ENCODE results near the gene VPS13A.
"Not testable (repeated sequence)": the region's sequence is repeated elsewhere in the genome, so short reads cannot be mapped to it uniquely, and the experiment has no call there.

Gene VPS13A

DNA sequence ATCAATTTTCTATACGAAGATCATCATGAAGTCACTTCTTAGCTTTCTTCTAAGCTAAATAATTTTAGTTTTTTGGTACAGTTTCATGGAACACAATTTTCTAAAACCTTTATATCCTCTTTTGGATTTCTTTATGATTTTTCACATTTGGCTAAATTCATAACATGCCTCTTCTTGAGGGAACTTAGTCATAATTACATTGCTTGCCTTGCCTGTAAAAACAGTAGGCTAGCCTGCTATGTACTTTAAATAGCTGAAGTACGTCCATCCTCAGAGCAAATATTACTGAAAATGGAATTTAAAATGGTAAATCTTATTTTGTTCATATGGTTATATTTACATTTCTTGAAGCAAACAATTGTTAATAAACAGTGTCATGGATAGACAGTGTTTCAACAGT, 225.0 kb downstream of the VPS13A start:
- Mint-ChIP-seq H3K27ac (no peak overlapping the region), H3K4me3 (no peak overlapping the region), H3K36me3 (ENCODE audit: low read depth) (peaks cover 37% of the 10 kb centered on the region), H3K9me3 (no peaks in the 10 kb centered on the region), H3K27me3 (no peaks in the 10 kb centered on the region), H3K4me1 (ENCODE audit: low read depth) (no peaks in the 10 kb centered on the region)
- DNase-seq: no peak

DNA sequence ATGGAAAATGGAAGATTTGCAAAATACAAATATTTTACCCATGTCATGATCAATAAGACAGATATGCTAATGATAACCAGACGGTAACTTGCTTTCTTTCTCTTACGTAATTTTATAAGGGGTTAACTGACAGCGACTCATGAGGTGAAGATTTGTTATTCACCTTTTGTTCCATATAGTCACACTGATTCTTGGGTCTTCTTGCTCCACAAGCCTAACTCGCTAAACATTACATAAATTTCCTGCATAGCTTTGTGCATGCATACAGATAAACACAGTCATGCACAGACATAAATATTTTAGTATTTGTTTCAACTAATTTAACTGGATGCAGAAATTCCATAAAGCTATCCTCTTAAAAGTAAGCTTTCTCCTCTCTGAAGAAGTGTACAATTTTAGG, 225.9 kb downstream of the VPS13A start:
- Mint-ChIP-seq H3K36me3 (ENCODE audit: low read depth) (peaks cover 46% of the 10 kb centered on the region), H3K4me3 (no peak overlapping the region), H3K27me3 (no peaks in the 10 kb centered on the region), H3K27ac (no peak overlapping the region), H3K4me1 (ENCODE audit: low read depth) (no peaks in the 10 kb centered on the region), H3K9me3 (no peaks in the 10 kb centered on the region)
- DNase-seq: no peak

DNA sequence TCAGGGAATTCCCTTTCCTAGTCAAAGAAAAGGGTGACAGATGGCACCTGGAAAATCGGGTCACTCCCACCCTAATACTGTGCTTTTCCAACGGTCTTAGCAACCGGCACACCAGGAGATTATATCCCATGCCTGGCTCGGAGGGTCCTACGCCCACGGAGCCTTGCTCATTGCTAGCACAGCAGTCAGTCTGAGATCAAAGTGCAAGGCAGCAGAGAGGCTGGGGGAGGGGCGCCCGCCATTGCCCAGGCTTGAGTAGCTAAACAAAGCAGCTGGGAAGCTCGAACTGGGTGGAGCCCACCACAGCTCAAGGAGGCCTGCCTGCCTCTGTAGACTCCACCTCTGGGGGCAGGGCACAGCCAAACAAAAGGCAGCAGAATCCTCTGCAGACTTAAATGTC, 231.2 kb downstream of the VPS13A start:
- not testable (repeated sequence) for H3K4me1 Mint-ChIP-seq (ENCODE audit: low read depth); H3K4me3 Mint-ChIP-seq; H3K9me3 Mint-ChIP-seq; H3K27ac Mint-ChIP-seq; DNase-seq; H3K27me3 Mint-ChIP-seq
- peaks cover 61% of the 10 kb centered on the region for H3K36me3 Mint-ChIP-seq (ENCODE audit: low read depth)

DNA sequence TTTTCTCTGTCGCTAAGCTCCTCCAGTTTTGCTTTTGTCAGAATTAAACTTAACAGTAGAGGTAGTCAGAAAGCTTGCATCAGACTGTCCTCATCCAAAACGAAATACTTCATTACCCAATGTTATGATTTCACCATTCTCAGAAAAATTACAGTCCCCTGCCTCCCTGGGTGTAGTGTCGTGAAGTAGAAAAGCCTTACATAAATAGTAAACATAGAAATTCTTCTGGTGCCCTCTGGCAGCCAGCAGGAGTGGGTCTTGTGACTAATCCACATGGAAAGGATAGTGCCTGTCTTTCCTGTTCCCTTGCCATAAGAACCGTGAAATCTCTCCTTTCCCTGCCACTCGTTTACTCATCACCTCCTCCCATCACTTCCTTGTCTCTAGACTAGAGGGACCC, 240.2 kb downstream of the VPS13A start:
- H3K27me3 Mint-ChIP-seq: no peaks in the 10 kb centered on the region
- no peaks in the 10 kb centered on the region for H3K9me3 Mint-ChIP-seq
- H3K4me1 Mint-ChIP-seq (ENCODE audit: low read depth): no peaks in the 10 kb centered on the region
- DNase-seq: no peak
- H3K27ac Mint-ChIP-seq: no peak overlapping the region
- no peak overlapping the region for H3K4me3 Mint-ChIP-seq
- H3K36me3 Mint-ChIP-seq (ENCODE audit: low read depth): peaks cover 9% of the 10 kb centered on the region

DNA sequence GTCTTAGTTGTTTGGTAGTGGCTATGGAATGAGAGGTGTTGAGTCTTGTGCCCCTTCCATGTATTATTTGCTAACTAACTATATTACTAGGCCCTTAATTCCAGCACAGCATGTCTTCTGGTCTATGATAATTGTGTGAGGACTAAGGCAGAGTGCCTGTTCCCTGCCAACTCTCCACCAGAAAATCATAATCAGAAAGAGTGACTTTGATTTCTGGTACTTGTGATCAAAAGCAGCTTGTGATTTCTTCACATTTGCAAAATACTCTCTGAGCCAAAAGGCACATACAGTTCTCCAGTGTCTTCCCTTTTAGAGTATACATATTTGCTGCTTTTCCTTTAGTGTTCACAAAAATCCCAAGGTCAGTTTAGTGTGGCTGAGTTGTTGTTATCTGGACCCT, 240.9 kb downstream of the VPS13A start:
- H3K36me3 Mint-ChIP-seq (ENCODE audit: low read depth): peaks cover 11% of the 10 kb centered on the region
- H3K4me3 Mint-ChIP-seq: no peak overlapping the region
- no peaks in the 10 kb centered on the region for H3K4me1 Mint-ChIP-seq (ENCODE audit: low read depth)
- H3K27me3 Mint-ChIP-seq: no peaks in the 10 kb centered on the region
- DNase-seq: no peak
- no peak overlapping the region for H3K27ac Mint-ChIP-seq
- H3K9me3 Mint-ChIP-seq: no peaks in the 10 kb centered on the region

DNA sequence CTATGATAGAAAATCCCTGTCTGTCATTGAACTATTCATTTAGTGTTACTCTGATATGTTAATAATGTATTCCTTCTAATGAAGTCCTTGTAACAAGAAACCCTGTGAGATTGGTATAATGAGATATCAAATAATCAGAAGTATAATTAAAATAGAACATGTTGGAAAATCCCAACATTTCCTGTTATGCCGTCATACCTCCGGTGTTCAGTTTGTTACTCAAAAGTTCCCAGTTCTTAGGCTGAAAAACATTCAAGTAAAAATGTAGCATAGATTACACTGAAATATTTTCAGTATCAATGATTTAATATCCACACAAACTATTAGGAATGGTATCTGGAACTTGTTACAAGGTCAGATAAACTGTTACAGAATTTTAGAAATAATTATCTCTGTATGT, 243.3 kb downstream of the VPS13A start:
- H3K4me3 Mint-ChIP-seq: no peak overlapping the region
- no peak overlapping the region for H3K27ac Mint-ChIP-seq
- H3K4me1 Mint-ChIP-seq (ENCODE audit: low read depth): no peaks in the 10 kb centered on the region
- peaks cover 10% of the 10 kb centered on the region for H3K36me3 Mint-ChIP-seq (ENCODE audit: low read depth)
- DNase-seq: no peak
- H3K27me3 Mint-ChIP-seq: no peaks in the 10 kb centered on the region
- no peaks in the 10 kb centered on the region for H3K9me3 Mint-ChIP-seq

DNA sequence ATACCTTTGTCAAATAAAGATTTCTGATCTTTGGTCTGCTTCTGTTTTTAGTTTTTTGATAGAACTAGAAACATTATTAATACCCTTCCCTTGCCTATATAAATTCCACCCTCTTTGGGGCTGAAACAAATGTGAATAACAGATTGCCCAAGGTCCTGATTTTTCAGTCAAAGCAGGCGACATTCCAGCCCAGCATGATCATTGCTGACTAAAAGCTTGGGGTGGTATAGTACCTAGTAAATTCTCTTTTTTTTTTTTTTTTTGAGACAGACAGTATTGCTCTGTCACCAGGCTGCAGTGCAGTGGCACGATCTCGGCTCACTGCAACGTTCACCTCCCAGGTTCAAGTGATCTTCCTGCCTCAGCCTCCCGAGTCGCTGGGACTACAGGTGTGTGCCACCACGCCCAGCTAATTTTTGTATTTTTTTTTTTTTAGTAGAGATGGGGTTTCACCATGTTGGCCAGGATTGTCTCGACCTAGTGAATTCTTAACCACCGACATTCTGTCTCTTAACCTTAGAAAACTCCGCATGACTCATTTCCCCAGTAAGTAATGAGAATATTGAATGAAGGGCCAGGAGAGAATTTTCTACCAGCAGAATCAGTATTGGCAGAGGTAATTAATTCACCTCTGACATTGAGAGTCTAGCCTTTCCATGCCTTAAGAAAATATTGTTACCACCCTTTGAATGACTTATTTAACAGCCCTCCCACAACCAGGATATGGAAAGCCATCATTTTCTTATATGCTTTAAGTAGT, 244.4 kb downstream of the VPS13A start:
- peaks cover 8% of the 10 kb centered on the region for H3K36me3 Mint-ChIP-seq (ENCODE audit: low read depth)
- no peaks in the 10 kb centered on the region for H3K27me3 Mint-ChIP-seq

DNA sequence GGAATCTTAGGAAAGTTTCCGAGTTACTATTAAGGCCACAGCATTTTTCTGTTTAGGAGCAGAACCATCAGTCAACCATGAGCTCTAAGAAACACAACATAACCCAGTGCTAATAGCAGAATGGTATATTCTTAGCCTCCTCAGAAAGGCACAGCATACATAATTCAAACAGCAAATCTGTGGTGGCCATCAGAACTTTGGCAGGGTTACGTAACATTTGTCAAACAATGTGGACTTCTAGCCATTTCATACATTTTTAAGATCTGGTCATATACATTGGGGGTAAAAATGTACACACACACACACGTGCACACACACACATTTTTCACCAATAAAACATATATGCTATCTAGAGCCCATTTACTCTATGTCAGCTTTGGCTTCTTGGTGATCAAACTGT, 245.6 kb downstream of the VPS13A start:
- Mint-ChIP-seq H3K9me3 (no peaks in the 10 kb centered on the region), H3K36me3 (ENCODE audit: low read depth) (peaks cover 6% of the 10 kb centered on the region), H3K4me1 (ENCODE audit: low read depth) (no peaks in the 10 kb centered on the region), H3K27ac (no peak overlapping the region), H3K4me3 (no peak overlapping the region), H3K27me3 (no peaks in the 10 kb centered on the region)
- no peak for DNase-seq

More for the DNA sequence above, 244.4 kb downstream of the VPS13A start:
- no peak for DNase-seq
- Mint-ChIP-seq H3K9me3 (no peaks in the 10 kb centered on the region), H3K27ac (no peak overlapping the region), H3K4me3 (no peak overlapping the region), H3K4me1 (ENCODE audit: low read depth) (no peaks in the 10 kb centered on the region)

DNA sequence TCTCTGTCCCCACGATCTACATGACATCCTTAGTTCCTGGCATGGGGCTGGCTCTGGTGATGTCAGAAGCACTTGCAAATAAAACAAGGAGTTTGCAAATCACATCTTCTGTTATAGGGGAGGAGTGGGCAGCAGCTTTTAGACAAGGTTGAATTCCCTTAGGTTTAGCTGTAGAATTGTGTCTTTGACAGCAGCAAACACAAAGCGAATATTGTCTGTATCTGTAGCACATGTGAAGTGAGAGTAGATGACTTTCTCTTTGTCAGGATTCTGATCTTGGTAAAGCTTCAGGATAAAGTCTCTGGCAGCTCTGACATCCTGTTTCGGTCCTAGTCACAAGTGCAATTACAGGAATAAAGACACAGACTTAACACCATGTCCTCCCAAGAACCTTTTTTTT, 246.5 kb downstream of the VPS13A start:
- H3K27ac Mint-ChIP-seq: no peak overlapping the region
- H3K4me3 Mint-ChIP-seq: no peak overlapping the region
- peaks cover 6% of the 10 kb centered on the region for H3K36me3 Mint-ChIP-seq (ENCODE audit: low read depth)
- H3K9me3 Mint-ChIP-seq: no peaks in the 10 kb centered on the region
- no peaks in the 10 kb centered on the region for H3K4me1 Mint-ChIP-seq (ENCODE audit: low read depth)
- H3K27me3 Mint-ChIP-seq: no peaks in the 10 kb centered on the region
- no peak for DNase-seq

DNA sequence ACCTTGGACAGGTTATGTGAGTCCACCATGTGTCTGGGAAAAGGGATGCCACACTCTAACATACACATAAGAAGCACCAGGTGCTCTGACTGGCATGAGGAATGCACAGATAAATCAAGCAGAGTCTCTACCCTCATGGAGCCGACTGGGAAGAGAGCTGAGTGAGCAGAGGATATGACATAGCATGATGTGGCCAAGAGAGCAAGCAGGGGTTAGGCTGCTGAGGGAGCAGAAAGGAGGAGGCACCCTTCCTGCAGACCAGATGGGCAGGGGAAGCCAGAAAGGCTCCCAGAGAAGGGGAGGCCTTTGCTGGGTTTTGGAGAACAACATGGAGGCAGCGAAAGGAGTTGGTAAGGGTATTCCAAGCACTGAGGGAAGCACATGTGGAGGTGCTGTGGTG, 247.7 kb downstream of the VPS13A start:
- Mint-ChIP-seq H3K36me3 (ENCODE audit: low read depth) (peaks cover 6% of the 10 kb centered on the region), H3K4me1 (ENCODE audit: low read depth) (no peaks in the 10 kb centered on the region), H3K27ac (no peak overlapping the region), H3K4me3 (no peak overlapping the region), H3K9me3 (no peaks in the 10 kb centered on the region), H3K27me3 (no peaks in the 10 kb centered on the region)
- DNase-seq: no peak

DNA sequence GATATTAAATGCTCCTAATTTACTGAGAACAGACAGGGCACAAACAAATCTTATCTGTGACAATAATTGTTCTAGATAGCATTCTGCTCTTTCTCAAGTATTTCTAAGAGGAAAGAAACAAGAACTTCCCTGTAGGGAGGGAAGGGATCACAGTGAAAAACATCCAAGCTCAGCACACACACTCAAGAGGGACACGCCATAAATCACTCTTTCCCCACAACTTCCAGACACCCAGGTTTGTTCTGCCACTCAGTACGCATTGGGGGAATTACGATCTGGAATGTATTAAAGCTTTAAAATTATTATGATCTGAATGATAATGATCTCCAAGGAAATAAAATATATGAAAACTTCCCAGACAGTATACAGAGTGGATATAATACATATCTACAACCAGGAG, 249.4 kb downstream of the VPS13A start:
- Mint-ChIP-seq H3K36me3 (ENCODE audit: low read depth) (peaks cover 4% of the 10 kb centered on the region), H3K27me3 (no peaks in the 10 kb centered on the region), H3K4me1 (ENCODE audit: low read depth) (no peaks in the 10 kb centered on the region), H3K9me3 (no peaks in the 10 kb centered on the region), H3K4me3 (no peak overlapping the region), H3K27ac (no peak overlapping the region)
- DNase-seq: no peak

DNA sequence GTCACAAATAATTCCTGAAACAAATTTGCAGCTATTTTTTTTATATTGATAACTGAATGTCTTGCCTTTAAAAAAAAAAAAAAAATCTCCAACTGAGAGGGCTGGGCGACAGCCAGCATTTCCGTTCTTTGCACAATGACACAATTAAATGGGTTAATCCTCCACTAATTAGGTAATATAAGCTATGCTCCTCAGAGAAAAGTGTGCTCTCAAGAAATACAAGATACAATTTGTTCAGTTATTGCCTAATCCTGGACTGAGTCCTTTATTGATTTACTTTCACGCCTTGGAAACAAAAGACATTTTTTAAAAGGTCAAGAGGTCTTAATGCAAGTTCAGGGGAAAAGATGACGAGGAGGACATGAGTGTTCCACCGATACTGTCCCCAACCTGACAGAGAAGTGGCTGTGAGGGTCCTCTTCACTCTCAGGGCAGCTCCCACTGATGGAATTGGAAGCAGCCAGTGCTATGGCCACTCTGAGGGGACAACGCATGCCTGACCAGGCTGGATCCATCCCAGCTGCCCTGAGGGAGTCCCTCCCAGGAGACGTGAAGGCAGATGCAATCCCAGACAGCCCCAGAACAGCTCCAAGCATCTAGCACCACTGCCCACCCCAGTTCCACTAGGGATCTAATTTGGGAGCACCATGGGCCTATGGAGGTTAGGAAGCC, 250.1 kb downstream of the VPS13A start:
- Mint-ChIP-seq H3K4me3 (no peak overlapping the region), H3K27me3 (no peaks in the 10 kb centered on the region), H3K9me3 (no peaks in the 10 kb centered on the region), H3K36me3 (ENCODE audit: low read depth) (peaks cover 2% of the 10 kb centered on the region), H3K27ac (no peak overlapping the region), H3K4me1 (ENCODE audit: low read depth) (no peaks in the 10 kb centered on the region)
- no peak for DNase-seq

DNA sequence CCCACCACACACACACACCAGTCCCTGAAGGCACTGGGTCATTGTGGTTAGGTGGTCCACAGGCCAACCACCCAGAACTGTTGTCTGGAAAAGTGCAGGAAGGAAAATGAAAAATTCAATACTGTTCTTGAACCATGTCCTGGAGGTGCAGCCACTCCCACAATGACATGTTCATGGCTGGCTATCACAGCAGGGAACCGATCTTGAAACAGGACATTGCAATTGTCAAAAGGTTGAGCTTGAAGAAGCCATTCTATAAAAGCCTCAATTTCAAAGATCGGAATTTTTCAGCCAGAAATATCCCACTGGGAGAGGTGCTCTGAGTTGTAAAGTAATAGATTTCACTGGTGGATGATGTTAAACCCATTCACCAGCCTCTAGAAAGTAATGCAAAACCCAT, 252.6 kb downstream of the VPS13A start:
- Mint-ChIP-seq H3K36me3 (ENCODE audit: low read depth) (no peaks in the 10 kb centered on the region), H3K9me3 (no peaks in the 10 kb centered on the region), H3K27me3 (peaks cover 2% of the 10 kb centered on the region), H3K4me1 (ENCODE audit: low read depth) (peaks cover 4% of the 10 kb centered on the region), H3K4me3 (no peak overlapping the region), H3K27ac (no peak overlapping the region)
- DNase-seq: no peak

DNA sequence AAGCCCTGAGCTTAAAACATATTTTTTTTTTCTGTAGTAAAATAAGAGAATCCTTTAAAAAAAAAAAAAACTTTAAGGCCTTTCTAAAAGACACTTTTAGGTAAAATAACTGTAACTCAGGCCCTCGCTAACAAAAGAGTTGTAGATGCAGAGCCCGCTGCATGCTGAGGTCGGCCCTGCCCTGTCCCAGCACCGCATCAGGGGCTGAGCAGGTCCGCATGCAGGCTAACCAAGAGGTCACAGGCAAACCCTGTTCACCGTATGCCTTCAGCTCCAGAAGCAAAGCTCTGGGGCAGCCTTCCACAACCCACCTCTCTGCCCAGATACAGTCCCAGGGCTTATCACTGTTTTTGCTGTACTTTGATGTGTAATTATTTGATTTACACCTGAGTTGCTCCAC, 254.7 kb downstream of the VPS13A start:
- Mint-ChIP-seq H3K36me3 (ENCODE audit: low read depth) (no peaks in the 10 kb centered on the region), H3K9me3 (no peaks in the 10 kb centered on the region), H3K4me3 (no peak overlapping the region), H3K4me1 (ENCODE audit: low read depth) (peaks cover 4% of the 10 kb centered on the region), H3K27ac (no peak overlapping the region), H3K27me3 (peaks cover 2% of the 10 kb centered on the region)
- DNase-seq: no peak

DNA sequence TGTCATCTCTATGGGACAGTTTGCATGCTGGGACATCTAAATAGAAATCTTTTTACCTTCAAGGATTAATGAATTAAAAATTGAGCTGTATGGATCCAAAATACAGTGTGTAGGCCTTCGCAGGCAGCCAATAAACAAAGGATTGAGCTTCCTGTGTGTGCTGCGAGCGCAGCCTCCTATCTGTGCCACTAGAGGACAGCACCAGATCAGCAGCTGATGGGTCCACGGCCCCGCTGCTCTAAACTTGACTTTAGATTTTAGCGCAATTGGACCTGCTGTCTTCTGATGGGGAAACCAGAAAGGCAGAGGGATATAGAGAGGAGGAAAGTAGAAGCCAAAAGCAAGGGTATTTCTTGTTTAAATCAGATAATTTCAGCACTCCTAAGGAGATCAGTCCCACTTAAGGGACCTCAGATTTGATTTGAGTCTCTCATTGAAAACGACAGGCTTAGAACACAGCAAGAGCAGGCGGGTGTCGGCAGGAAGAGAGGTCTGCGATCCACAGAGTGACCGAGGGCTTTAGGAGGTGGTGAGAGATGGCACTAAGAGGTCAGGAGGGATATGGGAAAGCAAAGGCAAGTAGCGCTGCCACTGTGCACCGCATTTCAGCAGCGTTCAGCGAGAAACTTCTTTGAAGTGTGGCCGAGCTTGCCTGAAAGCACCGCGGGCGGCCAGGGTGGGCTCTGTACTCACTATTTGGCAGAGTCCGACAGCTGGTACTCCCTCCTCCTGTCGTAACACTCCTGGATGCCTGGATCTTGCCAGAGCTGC, 256.5 kb downstream of the VPS13A start:
- no peak overlapping the region for H3K27ac Mint-ChIP-seq
- H3K27me3 Mint-ChIP-seq: peaks cover 7% of the 10 kb centered on the region
- no peak overlapping the region for H3K4me3 Mint-ChIP-seq
- H3K9me3 Mint-ChIP-seq: no peaks in the 10 kb centered on the region
- H3K4me1 Mint-ChIP-seq (ENCODE audit: low read depth): peaks cover 4% of the 10 kb centered on the region
- peak; percentile 57 for DNase-seq
- H3K36me3 Mint-ChIP-seq (ENCODE audit: low read depth): no peaks in the 10 kb centered on the region

Measured in activated T-cell treated with anti-CD3 and anti-CD28 coated beads, Interleukin-2, amount 50 U/mL, for 24 hours (primary cell).